WTC11 (cell line): ENCODE results near the gene DPYSL4.

Experiments used
- ATF6 ChIP-seq: sonication (generic); formaldehyde crosslinking; IDR thresholded peaks from 2 replicates; pipeline ENCODE4 v1.8.1; 2023; ENCODE audit warnings: mild to moderate bottlenecking, missing genetic modification reagents
- CTCF ChIP-seq: fragments of 200-600 bp; IDR thresholded peaks from 2 replicates; pipeline ENCODE4 v1.8.0; 2022; ENCODE audit warnings: antibody characterized with exemption
- E2F4 ChIP-seq: sonication (generic); formaldehyde crosslinking; IDR thresholded peaks from 2 replicates; pipeline ENCODE4 v1.8.1; 2022; ENCODE audit warnings: low read depth, mild to moderate bottlenecking, moderate library complexity, missing genetic modification reagents, borderline replicate concordance
- IRF1 ChIP-seq: sonication (generic); formaldehyde crosslinking; IDR thresholded peaks from 2 replicates; pipeline ENCODE4 v1.8.0; 2023; ENCODE audit warnings: missing genetic modification reagents
- MYBL2 ChIP-seq: sonication (generic); formaldehyde crosslinking; IDR thresholded peaks from 2 replicates; pipeline ENCODE4 v1.8.1; 2023; ENCODE audit warnings: mild to moderate bottlenecking, moderate library complexity, missing genetic modification reagents
- NR3C1 ChIP-seq: sonication (generic); formaldehyde crosslinking; conservative IDR thresholded peaks from 2 replicates; pipeline ENCODE4 v1.8.1; 2023; ENCODE audit warnings: low read depth, mild to moderate bottlenecking, missing genetic modification reagents
- ZNF396 ChIP-seq: fragments of 250-450 bp; sonication (Bioruptor Pico); IDR thresholded peaks from 2 replicates; pipeline ENCODE4 v1.8.0; 2021; ENCODE audit warnings: mild to moderate bottlenecking, moderate library complexity, borderline replicate concordance
- ZNF423 ChIP-seq: fragments of 250-450 bp; sonication (Bioruptor Pico); IDR thresholded peaks from 2 replicates; pipeline ENCODE4 v2.1.2; 2022; ENCODE audit warnings: mild to moderate bottlenecking, moderate library complexity
- TF ChIP-seq, protein P1 (sequence below): sonication (generic); formaldehyde crosslinking; IDR thresholded peaks from 2 replicates; pipeline ENCODE4 v1.8.0; 2022; ENCODE audit warnings: mild to moderate bottlenecking, missing genetic modification reagents
- TF ChIP-seq, protein P2 (sequence below): sonication (generic); formaldehyde crosslinking; IDR thresholded peaks from 2 replicates; pipeline ENCODE4 v1.8.1; 2023; ENCODE audit warnings: mild to moderate bottlenecking, missing genetic modification reagents, borderline replicate concordance

DNA sequence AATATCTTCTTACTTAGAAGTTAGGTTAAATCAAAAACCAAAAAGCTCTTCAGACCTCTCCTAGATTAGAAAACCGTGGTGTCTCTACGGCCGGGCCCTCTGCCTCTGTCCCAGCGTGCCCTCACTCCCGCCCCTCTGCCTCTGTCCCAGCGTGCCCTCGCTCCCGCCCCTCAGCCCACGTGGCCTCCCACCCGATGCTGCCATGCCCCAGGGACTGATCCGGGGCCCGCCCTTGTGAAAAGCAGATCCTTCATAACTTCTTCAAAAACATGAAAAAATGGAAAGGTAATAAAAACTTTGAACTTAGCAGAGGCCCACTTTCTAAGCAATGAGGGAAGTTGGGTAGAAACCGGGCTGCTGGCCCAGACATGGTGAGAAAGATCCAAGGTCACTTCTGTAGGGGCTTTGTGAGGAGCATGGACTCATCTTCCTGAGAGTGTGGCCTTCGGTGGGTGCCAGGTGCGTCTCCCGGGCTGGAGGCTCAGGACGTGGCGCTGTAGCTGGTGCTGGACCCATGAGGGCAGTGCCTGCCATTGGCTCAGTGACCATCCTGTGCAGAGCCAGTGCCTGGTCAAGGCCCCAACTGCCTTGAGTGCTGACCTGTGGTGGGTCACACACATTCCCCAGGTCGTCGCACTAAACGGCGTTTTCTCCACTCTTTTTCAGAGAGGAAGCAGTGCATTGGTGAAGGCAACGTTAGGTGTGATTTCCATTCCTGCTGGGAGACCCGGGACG lies 4.9 kb upstream of the DPYSL4 start:
- TF ChIP-seq, protein P1, sequence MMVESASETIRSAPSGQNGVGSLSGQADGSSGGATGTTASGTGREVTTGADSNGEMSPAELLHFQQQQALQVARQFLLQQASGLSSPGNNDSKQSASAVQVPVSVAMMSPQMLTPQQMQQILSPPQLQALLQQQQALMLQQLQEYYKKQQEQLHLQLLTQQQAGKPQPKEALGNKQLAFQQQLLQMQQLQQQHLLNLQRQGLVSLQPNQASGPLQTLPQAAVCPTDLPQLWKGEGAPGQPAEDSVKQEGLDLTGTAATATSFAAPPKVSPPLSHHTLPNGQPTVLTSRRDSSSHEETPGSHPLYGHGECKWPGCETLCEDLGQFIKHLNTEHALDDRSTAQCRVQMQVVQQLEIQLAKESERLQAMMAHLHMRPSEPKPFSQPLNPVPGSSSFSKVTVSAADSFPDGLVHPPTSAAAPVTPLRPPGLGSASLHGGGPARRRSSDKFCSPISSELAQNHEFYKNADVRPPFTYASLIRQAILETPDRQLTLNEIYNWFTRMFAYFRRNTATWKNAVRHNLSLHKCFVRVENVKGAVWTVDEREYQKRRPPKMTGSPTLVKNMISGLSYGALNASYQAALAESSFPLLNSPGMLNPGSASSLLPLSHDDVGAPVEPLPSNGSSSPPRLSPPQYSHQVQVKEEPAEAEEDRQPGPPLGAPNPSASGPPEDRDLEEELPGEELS: no peak
- TF ChIP-seq CTCF (no peak), ATF6 (CRISPR knock-in tag) (no peak), E2F4 (CRISPR knock-in tag) (no peak), IRF1 (no peak), ZNF423 (no peak), NR3C1 (CRISPR knock-in tag) (no peak), ZNF396 (no peak), MYBL2 (CRISPR knock-in tag) (no peak)
- TF ChIP-seq, protein P2, sequence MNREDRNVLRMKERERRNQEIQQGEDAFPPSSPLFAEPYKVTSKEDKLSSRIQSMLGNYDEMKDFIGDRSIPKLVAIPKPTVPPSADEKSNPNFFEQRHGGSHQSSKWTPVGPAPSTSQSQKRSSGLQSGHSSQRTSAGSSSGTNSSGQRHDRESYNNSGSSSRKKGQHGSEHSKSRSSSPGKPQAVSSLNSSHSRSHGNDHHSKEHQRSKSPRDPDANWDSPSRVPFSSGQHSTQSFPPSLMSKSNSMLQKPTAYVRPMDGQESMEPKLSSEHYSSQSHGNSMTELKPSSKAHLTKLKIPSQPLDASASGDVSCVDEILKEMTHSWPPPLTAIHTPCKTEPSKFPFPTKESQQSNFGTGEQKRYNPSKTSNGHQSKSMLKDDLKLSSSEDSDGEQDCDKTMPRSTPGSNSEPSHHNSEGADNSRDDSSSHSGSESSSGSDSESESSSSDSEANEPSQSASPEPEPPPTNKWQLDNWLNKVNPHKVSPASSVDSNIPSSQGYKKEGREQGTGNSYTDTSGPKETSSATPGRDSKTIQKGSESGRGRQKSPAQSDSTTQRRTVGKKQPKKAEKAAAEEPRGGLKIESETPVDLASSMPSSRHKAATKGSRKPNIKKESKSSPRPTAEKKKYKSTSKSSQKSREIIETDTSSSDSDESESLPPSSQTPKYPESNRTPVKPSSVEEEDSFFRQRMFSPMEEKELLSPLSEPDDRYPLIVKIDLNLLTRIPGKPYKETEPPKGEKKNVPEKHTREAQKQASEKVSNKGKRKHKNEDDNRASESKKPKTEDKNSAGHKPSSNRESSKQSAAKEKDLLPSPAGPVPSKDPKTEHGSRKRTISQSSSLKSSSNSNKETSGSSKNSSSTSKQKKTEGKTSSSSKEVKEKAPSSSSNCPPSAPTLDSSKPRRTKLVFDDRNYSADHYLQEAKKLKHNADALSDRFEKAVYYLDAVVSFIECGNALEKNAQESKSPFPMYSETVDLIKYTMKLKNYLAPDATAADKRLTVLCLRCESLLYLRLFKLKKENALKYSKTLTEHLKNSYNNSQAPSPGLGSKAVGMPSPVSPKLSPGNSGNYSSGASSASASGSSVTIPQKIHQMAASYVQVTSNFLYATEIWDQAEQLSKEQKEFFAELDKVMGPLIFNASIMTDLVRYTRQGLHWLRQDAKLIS: no peak
